Right atrium auricular region (tissue), 2 donors: ENCODE measurements around the gene GHDC. TPM values are rescaled to one million over a fixed set of nuclear protein-coding genes. Genes with fewer than 3 reads are reported as not detected.

Source experiments
- DNase-seq: peaks from one replicate; pipeline ENCODE4 v3.0.0-alpha.2; 2019; ENCODE audit warnings: low spot score
- H3K27ac ChIP-seq, 2 donors: fragments of 200-600 bp; sonication (generic); 1 replicate in 1 of 2; 2 replicates in 1 of 2; pipeline ENCODE4 v1.5.1; 2016 to 2019
- H3K27me3 ChIP-seq, 2 donors: fragments of 200-600 bp; sonication (generic); one replicate each; pipeline versions ENCODE4 v1.5.1 to v1.6.0; 2017 to 2019
- H3K36me3 ChIP-seq: fragments of 200-600 bp; sonication (generic); one replicate; pipeline ENCODE4 v1.5.1; 2016
- H3K4me1 ChIP-seq, 2 donors: fragments of 200-600 bp; sonication (generic); one replicate each; pipeline versions ENCODE4 v1.5.1 to v1.6.0; 2017 to 2019
- H3K4me3 ChIP-seq, 2 donors: fragments of 200-600 bp; sonication (generic); 1 replicate in 1 of 2; 2 replicates in 1 of 2; pipeline ENCODE4 v1.5.1; 2017 to 2019; ENCODE audit warnings: mild to moderate bottlenecking in 1 of 2, moderate library complexity in 1 of 2
- H3K9me3 ChIP-seq, 2 donors: fragments of 200-600 bp; sonication (generic); one replicate each; pipeline ENCODE4 v1.5.1; 2019
- CTCF ChIP-seq, 2 donors: fragments of 200-600 bp; sonication (generic); IDR thresholded peaks; one replicate each; pipeline ENCODE4 v1.5.1; 2019; ENCODE audit warnings: antibody characterized with exemption in 2 of 2
- total RNA-seq, 2 donors: library from RNA; depleted of rRNA; stranded (reverse); fragments of >200 nt; gene quantifications; one replicate each; pipeline ENCODE4 v1.1.0, GENCODE V29; 2016

Gene GHDC
- total RNA-seq, 2 donors from 2014 or later, result 13.1 to 19.3 TPM

- Histone ChIP-seq H3K4me3 (no peak overlapping the region), H3K36me3 (no peaks in the 10 kb centered on the region), H3K27me3 (no peaks in the 10 kb centered on the region), H3K27ac (no peak overlapping the region), H3K4me1 (no peaks in the 10 kb centered on the region), H3K9me3 (no peaks in the 10 kb centered on the region)
- DNase-seq, result no peak
- no peak for TF ChIP-seq CTCF (IDR thresholded peaks at IDR 0.05)
Measured at GRCh38 chr17:42167807-42168206, 26.5 kb downstream of the GHDC start.

- H3K27me3 ChIP-seq, result no peaks in the 10 kb centered on the region
- no peak for DNase-seq
- H3K9me3 ChIP-seq, result no peaks in the 10 kb centered on the region
- no peaks in the 10 kb centered on the region for H3K36me3 ChIP-seq
- no peaks in the 10 kb centered on the region for H3K4me1 ChIP-seq
- no peak overlapping the region for H3K27ac ChIP-seq
- no peak for TF ChIP-seq CTCF (IDR thresholded peaks at IDR 0.05)
- H3K4me3 ChIP-seq, result no peak overlapping the region
Measured at GRCh38 chr17:42166196-42166763, 28.0 kb downstream of the GHDC start.

- Histone ChIP-seq H3K4me3 (no peak overlapping the region), H3K36me3 (no peaks in the 10 kb centered on the region), H3K9me3 (no peaks in the 10 kb centered on the region), H3K27ac (no peak overlapping the region), H3K4me1 (no peaks in the 10 kb centered on the region), H3K27me3 (no peaks in the 10 kb centered on the region)
- DNase-seq, result no peak
- no peak for TF ChIP-seq CTCF (IDR thresholded peaks at IDR 0.05)
Measured at GRCh38 chr17:42165751-42166150, 28.5 kb downstream of the GHDC start.

GRCh38 chr17:42163696-42164407 is 30.4 kb downstream of the GHDC start:
- no peak for TF ChIP-seq CTCF (IDR thresholded peaks at IDR 0.05)
- Histone ChIP-seq H3K36me3 (no peaks in the 10 kb centered on the region), H3K4me3 (no peak overlapping the region), H3K4me1 (no peaks in the 10 kb centered on the region), H3K9me3 (no peaks in the 10 kb centered on the region), H3K27me3 (no peaks in the 10 kb centered on the region), H3K27ac (no peak overlapping the region)
- DNase-seq, result no peak

- Histone ChIP-seq H3K27ac (no peak overlapping the region), H3K4me1 (no peaks in the 10 kb centered on the region), H3K36me3 (no peaks in the 10 kb centered on the region), H3K4me3 (no peak overlapping the region), H3K27me3 (no peaks in the 10 kb centered on the region), H3K9me3 (no peaks in the 10 kb centered on the region)
- TF ChIP-seq CTCF (IDR thresholded peaks at IDR 0.05), result no peak
- no peak for DNase-seq
Measured at GRCh38 chr17:42163113-42163512, 31.2 kb downstream of the GHDC start.

GRCh38 chr17:42160531-42160910 is 33.8 kb downstream of the GHDC start:
- Histone ChIP-seq H3K27me3 (no peaks in the 10 kb centered on the region), H3K4me1 (peaks cover 0 to 2% of the 10 kb centered on the region in 2 donors), H3K36me3 (no peaks in the 10 kb centered on the region), H3K9me3 (no peaks in the 10 kb centered on the region), H3K4me3 (no peak overlapping the region), H3K27ac (no peak overlapping the region)
- no peak for DNase-seq
- TF ChIP-seq CTCF (IDR thresholded peaks at IDR 0.05), result no peak
